ENCODE data around the gene SYT15B. TPM values are rescaled to one million over a fixed set of nuclear protein-coding genes. Genes with fewer than 3 reads are reported as not detected.
A peak's percentile ranks its signal among the peaks of the same experiment; 100 is the strongest.
"Not testable (repeated sequence)": the region's sequence is repeated elsewhere in the genome, so short reads cannot be mapped to it uniquely, and the experiment has no call there.

SYT15B gene
- total RNA-seq: under 0.01 TPM

DNA sequence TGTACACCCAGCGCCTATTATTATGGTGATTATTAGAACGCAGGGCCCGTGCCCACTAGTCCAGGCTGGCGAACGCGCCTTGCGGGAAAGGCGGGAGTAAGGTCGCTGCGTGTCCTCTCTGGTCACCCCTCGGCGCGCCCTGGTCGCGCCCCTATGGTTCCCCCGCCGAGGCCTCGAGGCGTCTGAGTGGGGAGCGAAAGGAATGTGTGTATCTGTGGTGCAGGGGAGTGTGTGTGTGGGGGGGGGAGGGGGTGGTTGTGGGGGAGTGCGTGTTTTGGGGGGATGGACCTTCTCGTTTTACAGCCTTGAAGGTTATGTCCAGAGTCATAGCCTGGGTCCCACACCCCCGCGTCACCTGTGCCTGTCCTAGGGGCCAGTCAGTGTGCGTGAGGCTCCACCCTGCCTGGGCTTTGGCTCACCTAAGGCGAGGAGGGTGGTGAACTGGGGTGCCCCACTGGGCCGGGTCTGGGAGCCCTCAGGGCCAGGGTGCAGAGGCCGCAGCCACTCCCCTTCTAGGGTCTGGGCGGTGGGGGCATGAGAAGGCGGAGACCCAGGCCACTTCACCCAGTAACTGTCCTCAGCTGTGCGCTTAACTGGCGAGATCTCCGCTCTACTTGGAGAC, at the start of gene SYT15B:
SYT15B (minus strand) TSS at position 39 of the 622 bp plus-strand sequence. CDS start 952 bp downstream, outside the sequence.
- DNase-seq (ENCODE audit: low read depth in 2 of 3, low spot score in 2 of 3): not testable (repeated sequence)

DNA sequence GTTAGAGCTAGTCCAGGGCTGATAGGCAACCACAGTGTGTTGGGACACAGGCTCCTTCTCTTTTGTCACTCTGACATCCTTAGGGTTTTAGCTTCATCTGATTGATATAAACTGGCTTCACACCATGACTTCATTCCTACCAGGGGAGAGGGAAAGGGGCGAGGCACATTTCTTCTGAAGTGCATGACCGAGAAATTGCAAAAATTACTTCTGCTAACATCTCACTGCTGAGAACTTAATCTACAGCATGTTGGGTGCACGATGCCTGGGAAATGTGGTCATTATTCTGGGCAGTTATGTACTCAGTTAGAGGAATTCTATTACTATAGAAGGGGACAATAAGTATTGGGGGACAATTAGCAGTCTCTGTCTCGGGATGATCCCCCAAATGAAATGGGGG, 16.2 kb upstream of the SYT15B start:
- DNase-seq (ENCODE audit: low read depth in 2 of 3, low spot score in 2 of 3): not testable (repeated sequence)

DNA sequence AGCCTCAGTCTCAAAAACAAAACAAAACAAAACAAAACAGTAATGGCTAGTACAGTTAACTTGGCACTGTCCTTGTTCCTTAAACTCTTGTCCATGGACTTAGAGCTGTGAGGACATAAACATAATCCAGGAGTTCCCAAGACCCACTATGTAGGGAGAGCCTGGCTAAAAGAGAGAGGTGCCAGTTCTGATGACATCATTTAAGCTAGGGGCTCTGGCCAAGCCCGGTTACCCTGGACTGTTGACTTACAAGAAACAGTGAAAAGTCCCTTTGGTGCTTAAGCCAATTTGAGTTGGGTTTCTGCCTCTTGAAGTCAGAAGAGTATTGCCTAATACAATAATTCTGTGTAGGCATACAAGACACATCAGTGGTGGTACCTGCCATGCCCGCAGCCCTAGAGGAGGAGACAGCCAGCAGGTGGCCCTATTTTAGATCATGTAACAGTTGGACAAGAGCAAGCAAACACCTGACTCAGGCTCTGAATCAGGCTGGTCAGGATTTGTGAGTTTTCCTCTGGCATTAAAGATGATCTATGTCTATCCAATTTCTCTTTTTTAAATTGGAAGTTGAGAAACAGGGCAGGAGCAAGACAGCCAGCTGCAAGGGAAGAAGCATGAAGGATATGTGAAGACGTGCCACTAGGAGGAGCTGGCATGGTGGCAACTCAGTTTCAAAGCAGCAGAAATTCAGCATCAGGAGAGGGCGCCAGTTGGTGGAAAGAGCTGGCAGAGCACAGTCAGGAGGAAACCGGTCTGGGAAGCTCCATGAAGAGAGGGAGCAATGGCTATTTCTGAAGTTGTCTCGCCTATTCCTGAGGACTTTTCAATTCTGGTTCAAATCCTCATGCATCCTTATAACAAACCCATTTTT, 12.2 kb upstream of the SYT15B start:
- peak in 2 of 3 donors; percentile 39 to 54 for DNase-seq (ENCODE audit: low read depth in 2 of 3, low spot score in 2 of 3)

DNA sequence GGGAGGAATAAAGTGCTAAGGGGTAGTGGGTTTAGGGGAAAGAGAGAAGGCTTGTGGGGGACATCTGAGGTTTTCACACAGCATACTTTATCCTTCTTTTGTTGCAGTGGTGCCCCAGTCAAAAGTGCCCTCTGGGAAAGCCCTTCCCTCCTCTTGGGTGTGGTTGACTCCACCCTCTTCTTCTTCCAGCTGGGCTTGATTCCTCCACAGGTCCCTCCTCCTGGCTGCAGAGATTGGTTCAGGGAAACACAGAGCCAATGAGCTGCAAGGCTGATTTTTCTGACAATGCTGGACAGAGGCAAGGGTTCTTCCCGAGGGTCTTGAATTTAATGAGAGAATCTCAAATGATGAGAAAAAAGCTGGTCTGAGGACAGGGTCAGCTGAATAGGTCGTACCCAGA, 7.4 kb upstream of the SYT15B start:
- DNase-seq (ENCODE audit: low read depth in 2 of 3, low spot score in 2 of 3): not testable (repeated sequence)

DNA sequence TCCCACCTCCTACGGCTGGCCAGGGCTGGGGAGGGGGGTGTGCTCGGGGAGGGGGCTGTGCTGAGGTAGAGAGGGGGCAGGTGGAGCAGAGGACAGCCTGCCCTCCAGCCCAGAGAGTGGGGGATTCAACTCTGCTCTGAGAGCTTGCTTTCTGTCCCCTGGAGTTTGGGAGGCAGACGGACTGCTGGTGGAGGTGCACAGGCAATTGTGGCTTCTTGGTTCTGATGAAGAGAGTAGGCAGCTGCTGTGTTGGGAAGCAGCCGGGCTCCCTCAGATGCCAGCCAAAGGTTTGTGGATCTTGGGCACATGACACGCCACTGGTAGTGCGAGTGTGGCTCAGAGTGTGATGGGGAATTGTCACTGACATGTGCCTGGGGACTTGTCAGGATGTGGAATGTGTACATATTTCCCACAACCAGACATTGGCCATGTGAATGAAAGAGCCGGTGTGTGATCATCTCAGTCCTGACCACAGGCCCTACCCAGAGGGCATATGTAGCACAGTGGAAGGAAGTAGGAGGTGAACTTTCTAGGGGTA, 5.3 kb upstream of the SYT15B start:
- not testable (repeated sequence) for DNase-seq (ENCODE audit: low read depth in 2 of 3, low spot score in 2 of 3)

DNA sequence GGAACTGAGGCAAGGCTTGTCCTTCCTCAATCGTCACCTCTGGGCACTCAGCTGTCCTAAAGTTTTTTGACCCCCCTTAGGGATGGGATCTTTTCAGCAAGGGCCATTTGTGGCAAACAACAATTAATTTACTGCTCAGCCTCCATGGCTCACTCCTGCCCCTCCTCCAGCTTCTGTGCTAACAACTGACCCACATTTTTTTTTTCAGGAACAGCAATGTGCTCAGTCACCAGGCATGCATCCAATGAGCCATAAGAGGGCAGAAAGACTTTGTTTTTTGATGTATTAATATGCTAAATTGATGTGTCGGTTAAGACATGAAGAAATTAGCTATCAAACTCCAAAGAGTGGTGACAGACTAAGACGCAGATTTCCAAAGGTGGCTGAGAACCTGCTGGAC, 4.7 kb upstream of the SYT15B start:
- DNase-seq (ENCODE audit: low read depth in 2 of 3, low spot score in 2 of 3): not testable (repeated sequence)

DNA sequence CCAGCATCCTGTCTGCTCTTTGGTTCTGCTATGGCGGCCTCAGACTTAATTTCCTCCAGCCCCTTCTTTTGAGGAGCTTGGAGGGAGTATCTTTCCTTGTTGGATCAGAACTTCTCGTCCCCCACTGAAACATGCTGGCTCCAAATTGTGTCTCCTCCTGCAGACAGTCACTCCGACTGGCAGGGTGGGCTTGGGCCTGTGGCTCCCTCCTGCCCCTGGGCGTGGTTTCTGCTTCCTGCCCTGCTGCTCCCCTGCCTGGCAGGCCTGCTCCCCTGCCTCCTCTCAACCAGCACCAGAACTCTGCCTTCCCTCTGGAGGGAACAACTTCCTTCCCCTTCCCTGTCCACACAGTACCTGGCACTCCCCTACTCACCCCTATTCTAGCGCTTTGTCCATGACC, 3.8 kb upstream of the SYT15B start:
- not testable (repeated sequence) for DNase-seq (ENCODE audit: low read depth in 2 of 3, low spot score in 2 of 3)

DNA sequence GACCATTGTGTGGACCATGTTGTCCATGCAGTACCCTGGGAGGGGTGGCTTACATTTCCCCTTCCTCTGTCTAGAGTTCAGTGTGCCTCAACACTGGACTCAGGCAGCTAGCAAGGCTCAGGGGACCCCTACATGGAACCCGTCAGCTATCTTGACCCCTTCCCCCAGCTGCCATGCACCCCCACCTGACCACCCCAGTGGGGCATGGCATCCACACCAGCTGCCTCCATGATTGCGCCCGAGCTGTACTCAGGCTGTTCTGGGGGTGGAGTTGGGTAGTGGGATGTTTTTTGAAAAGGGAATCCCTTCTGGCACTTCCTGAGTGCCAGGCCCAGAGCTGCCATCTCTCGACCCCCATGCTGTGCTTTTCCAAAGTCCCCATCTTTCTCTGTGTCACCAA, 1.8 kb upstream of the SYT15B start:
- not testable (repeated sequence) for DNase-seq (ENCODE audit: low read depth in 2 of 3, low spot score in 2 of 3)

DNA sequence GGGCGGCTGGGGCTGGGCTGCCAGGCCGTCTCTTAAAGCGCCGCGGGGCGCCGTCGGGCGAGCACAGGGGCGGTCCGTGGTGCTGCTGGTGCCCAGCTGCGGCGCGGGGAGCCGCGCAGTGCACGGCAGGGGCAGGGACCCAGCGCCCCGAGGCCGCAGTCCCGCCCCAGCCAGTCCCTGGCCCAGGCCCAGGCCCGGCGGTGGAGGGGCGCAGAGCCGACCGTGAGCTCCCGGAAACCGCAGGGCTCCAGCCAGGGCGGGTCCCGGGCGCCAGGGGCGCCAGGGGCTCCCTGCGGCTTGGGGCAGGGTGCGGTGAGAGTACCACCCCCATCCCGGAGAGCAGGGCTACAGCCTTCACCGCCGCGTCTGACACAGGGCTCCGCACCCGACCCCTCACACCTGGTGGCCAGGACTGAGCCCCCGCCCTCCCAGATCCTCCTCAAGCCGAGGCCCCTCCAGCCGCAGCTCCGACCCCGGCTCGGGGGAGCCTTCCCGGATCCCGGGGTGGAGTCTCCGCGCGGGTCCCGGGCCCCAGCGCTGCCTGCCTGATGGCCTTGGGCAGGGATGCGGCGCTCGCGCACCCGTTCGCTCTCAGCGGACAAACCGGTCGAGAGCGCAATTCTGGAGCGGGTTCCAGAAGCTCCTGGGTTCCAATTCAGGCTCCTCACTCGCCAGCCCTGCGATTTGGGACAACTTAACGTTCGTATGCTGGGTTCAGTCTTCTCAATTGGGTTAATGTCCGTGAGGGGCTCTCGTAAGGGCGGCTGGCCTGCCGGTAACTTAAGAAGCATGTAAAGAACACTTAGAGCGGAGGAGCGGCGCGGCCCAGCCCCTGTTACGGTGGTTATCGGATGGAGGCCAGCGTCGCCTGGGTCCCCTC, 478 bp downstream of the SYT15B start:
- DNase-seq (ENCODE audit: low read depth in 2 of 3, low spot score in 2 of 3): peak in 2 of 3 donors; percentile 14 to 21

DNA sequence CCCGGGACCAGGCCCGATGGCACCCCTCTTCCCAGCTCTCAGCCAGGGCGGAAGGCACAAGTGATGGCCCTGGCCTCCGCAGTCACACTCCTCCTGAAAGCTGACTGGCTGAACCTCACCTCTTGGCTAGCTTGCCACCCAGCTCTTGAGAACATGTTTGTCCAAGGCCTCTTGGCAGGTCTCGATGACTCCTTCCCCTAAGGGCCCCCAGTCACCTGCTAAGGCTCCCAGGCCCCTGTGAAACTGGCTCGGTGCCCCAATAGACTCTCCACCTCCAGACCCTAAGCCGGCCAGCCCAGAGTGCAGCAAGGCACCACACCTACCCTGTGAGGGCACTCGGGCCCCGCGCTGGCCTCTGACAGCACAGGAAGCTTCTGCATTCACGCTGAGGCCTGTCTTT, 4.5 kb downstream of the SYT15B start:
- not testable (repeated sequence) for DNase-seq (ENCODE audit: low read depth in 2 of 3, low spot score in 2 of 3)

DNA sequence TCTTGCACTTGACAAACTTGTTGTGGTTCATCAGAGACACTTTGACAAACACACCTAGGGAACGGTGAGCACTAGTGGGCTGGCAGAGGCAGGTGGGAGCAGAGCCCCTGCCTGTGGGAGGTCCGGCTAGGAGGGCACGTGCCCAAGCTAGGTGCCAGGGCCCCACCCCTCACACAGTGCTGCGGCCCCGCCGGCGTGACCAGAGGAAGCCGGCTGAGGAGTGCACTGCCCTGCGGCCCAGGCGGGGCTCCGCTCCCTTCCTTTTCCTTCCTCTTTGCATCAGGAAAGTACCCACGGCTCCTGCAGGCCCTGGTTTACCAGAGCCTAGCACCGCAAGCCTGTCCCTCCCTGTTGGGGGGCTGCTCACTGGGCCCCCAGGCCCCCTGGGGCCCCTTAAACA, 7.2 kb downstream of the SYT15B start:
- not testable (repeated sequence) for DNase-seq (ENCODE audit: low read depth in 2 of 3, low spot score in 2 of 3)

DNA sequence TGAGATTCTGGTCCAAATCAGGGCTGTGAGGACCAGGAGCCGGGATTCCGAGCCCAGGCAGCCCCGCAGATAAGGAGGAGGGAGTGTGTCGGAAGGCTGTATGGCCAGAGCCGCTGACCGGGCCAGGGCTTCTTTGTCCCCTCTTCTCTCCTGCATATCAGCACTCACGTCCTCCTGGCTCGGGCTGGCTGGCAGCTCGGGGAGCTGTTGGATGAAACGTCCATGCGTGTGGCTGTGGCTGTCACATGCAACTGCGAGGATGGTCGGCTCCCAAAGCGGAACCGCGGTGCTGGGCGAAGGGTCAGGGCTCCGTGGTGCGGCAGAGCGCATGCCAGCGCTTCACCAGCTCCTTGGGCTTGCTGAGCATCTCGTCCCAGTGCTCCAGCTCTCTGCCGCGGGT, 9.5 kb downstream of the SYT15B start:
- DNase-seq (ENCODE audit: low read depth in 2 of 3, low spot score in 2 of 3): not testable (repeated sequence)

DNA sequence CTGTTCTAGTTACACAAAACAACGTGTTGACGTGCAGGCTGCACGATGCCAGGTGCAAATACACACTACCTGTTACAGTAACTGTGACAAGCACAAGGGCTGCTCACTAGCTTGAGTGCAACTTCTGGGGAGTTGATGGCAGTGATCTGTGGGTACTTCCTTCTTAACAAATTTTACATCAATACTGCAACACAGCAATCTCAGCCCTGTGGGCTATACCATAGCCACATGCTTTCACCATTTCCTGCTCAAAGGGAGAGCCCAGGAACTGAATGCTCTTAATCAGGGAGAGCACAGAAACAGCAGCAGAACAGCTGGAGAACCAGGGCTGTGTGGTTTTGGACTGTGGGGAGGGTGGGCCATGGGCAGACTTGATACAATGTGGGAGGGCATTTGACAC, 10.2 kb downstream of the SYT15B start:
- DNase-seq (ENCODE audit: low read depth in 2 of 3, low spot score in 2 of 3): not testable (repeated sequence)

DNA sequence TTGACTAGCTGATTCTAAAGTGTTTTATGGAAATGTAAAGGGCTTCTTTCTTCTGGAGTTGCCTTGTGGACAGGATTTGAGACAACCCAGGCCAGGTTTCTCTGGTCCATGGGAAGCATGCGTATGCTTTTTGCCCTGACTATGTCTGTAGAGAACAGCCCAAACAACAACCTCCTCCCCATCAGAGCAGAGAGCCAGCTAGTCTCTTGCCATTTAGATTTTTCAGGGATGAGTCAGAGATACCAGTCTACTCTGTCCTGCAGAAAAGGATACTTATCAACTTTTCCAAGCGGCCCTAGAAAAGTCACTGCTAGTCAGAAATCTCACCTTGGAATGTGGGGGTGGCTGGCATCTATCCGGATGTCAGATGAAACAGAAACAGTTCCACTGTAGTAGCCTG, 11.6 kb downstream of the SYT15B start:
- not testable (repeated sequence) for DNase-seq (ENCODE audit: low read depth in 2 of 3, low spot score in 2 of 3)

DNA sequence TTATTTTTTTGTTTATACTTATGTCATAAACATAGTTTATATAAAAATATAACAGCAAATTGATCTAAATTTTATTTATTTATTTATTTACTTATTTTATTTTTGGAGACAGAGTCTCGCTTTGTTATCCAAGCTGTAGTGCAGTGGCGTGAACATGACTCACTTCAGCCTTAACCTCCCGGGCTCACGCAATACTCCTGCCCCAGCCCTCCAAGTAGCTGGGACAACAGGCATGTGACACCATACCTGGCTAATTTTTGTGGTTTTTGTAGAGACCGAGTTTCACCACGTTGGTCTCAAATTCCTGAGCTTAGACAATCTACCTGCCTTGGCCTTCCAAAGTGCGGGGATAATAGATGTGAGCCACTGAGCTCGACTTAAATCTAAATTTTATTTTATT, 13.0 kb downstream of the SYT15B start:
- not testable (repeated sequence) for DNase-seq (ENCODE audit: low read depth in 2 of 3, low spot score in 2 of 3)

DNA sequence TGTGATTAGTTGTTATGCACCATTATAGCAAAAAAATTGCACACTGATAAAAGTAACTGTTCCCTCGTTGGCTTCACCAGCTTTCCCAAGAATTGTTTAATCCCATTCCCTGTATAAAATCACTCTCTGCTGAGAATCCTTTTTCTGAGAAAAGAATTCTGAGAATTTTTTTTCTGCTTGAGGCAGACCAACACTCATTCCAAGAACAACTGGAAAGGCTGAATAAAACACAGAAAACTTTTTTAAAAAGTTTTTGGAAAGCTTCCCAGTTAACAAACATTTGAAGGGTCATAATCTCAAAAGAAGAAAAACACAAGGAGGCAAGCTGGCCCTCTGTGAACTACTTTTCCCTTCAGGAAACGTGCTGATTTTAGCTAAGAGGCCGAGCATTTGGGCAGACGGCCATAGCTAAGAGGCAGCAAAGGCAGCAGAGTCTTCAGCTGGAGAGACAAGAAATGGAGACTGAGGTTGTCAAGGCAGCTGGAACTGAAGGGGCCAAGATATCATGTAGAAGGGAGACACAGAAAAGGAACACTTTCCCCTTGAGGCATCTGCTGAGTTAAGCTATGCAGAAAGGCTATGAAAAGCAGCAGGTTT, 16.5 kb downstream of the SYT15B start:
- not testable (repeated sequence) for DNase-seq (ENCODE audit: low read depth in 2 of 3, low spot score in 2 of 3)

DNA sequence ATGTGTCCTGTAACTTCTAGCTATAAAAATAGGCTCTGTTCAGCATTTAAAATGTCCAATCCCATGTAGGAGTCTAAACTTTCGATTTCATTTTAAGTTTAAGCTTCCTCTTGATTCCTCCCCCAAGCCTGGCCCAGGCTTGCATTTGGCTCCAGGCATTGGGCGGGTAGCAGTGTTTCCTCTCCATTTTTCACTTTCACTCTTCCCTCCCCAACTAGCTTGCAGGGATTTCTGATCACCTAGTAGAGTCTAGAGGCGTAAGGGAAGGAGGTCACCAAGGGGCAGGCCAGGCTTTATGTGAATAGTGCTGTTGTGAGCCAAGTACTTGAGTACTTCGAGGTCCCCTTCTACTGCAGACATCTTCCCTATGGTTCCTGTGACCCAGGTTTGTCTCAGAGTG, 18.5 kb downstream of the SYT15B start:
- DNase-seq (ENCODE audit: low read depth in 2 of 3, low spot score in 2 of 3): not testable (repeated sequence)

DNA sequence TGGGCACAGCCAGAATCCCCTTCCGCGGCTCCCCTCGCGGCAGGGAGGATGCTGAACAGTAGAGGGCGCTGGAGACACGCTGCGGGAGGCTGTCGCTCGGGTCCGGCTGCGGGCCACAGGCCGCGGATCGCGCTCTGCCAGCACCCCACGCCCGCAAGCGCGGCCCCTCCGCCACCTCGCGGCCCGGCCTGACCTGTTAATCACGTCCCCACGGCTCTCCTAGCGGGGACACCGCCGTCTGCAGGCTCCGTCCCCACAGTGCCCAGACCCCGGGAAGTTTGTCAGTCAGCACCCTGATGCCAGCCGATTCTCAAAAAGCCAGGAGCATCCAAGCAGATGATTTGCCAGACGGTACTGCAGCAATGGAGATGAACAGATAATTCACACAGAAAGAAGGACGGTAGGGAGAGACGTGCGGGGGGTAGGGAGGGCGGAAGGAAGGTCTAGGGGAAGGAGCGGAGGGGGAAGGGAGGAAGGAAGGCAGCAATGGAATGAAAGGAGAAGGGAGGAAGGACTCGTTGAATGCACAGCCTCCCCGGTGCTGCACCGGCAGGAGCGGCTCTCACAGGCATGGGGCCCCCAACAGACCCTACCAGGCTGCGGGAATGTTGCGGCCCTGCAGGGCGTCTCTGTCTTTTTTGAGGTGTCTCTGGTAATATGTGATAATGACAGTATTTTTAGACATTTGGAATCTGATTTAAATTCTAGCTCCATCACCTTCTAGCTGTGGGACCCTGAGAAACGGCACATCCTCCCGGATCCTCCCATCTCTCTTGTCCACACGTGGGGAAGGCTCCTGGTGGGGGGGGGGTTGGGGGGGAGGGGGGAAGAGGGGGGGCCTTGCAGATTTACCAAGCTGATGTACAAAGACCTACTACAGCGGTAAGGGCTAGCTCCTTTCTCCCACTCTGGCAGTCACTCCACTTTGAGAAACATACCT, 19.5 kb downstream of the SYT15B start:
- DNase-seq (ENCODE audit: low read depth in 2 of 3, low spot score in 2 of 3): not testable (repeated sequence)

DNA sequence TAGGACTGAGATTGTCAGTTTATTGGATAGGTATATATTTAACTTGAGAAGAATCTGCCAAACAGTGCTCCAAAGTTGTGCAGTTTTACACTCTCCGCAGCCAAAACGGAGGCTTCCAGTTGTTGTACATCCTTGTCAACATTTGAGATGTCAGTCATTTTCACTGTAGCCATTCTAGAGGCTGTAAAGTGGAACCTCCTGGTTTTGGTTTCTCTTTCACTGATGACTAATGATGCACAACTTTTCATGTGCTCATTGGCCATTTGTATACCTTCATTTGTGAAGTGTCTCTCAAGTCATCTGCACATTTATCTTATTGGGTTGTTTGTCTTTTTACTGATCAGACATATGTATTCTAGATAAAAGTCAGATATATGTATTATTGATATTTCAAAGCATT, 22.5 kb downstream of the SYT15B start:
- DNase-seq (ENCODE audit: low read depth in 2 of 3, low spot score in 2 of 3): not testable (repeated sequence)
